Measurements from ENCODE around the gene SLC6A7.
A peak's percentile ranks its signal among the peaks of the same experiment; 100 is the strongest.

SLC6A7 gene

DNA sequence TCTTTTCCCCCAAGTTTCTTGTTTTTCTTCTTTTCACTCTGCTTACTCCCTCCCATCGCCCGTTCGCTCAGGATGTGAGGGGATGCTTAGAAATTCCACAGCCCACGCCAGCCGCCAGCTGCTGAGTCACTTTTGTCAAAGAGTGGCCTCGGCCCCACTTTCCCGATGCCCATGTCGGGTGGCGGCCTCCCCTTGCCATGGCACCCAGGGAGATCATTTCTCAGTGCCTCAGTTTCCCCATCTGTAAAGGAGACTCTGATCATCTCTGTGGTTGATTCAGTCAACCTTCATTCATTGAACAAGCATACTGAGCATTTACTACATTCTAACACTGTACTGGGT lies 33.9 kb upstream of the SLC6A7 start:
- no peak for DNase-seq

GRCh38 chr5:150156540-150156939 lies 33.3 kb upstream of the SLC6A7 start:
- no peak for DNase-seq

DNA sequence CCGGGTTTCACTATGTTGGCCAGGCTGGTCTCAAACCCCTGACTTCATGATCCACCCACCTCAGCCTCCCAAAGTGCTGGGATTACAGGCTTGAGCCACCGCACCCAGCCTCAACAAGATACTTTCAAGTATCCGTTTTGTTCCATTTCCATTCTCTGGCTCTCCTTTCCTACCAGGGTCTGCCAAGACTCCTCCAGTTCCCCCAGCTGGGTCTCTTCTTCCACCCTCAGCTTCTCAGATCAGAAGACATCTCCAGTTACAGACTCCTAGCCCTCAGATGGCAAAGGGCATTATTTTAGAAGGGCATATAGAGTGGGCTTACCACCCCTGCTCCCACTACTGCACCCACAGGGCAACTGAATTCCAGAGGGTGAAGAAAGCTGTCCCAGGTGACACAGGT lies 32.7 kb upstream of the SLC6A7 start:
- no peak for DNase-seq

- DNase-seq, result no peak
Measured at GRCh38 chr5:150158170-150158949, 31.5 kb upstream of the SLC6A7 start.

DNA sequence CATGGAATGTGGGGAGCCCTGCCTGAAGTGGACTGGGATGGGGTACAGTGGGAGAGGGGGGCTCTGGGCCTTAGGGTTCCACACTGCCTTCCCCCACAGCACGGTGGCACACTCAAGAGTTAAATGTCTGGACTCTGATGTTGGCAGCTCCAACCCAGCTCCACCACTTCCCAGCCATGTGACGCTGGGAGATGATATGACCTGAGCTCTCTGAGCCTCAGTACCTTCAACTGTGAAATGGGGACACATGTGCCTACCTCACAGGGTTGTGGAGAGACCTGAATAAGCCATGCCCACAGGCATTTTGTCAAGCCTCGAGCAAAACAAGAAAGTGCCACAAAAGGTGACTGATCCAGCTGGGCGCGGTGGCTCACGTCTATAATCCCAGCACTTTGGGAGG lies 30.8 kb upstream of the SLC6A7 start:
- no peak for DNase-seq

DNA sequence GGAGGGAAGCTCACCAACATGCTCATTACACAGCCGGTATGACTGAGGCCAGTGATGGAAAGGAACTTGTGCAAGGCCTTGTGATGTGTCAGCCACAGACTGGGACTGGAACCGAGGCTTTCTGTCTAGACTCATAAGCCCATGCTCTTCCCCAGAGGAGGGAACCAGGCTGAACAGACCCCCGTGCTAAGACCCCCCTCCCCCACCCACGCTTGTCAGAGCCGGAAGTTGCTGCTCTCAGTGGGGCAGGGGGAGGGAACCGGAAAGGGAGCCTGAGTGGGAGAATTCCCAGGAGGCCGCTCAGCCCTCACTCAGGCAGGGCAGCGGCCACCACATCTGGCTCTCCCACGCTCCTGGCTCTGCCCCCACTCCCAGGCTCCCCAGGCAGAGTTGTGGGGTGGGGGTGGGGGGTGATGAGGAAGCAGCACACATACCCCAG lies 30.1 kb upstream of the SLC6A7 start:
- peak; percentile 65 for DNase-seq

DNA sequence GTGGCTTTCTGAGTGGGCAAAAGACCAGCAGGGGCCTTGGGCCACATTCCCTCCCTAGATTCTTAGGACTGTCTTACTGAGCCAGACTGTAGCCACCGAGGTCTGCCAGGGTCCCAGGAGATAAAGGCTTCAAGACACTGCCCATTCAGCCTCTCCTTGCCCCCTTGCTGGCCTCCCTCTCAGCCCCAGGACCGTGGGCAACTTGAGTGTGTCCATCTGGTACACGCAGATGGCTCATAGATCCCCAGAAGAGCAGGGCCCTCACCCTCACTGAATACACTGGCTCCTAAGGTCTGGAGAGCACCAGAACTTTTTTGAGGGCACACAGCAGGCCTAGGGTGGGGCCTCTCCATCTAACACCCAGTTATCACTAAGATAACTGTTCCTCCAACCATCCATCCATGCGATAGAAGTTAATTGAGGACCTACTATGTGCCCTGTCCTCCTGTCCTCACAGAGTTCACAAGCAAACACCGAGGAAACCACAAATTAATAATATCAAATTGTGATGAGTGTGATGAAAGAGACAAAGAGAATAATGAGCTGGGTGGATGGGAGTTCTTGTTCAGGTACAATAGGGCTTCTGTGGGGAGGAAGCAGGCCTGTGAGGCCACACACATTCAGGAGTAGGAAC lies 29.3 kb upstream of the SLC6A7 start:
- no peak for DNase-seq

DNA sequence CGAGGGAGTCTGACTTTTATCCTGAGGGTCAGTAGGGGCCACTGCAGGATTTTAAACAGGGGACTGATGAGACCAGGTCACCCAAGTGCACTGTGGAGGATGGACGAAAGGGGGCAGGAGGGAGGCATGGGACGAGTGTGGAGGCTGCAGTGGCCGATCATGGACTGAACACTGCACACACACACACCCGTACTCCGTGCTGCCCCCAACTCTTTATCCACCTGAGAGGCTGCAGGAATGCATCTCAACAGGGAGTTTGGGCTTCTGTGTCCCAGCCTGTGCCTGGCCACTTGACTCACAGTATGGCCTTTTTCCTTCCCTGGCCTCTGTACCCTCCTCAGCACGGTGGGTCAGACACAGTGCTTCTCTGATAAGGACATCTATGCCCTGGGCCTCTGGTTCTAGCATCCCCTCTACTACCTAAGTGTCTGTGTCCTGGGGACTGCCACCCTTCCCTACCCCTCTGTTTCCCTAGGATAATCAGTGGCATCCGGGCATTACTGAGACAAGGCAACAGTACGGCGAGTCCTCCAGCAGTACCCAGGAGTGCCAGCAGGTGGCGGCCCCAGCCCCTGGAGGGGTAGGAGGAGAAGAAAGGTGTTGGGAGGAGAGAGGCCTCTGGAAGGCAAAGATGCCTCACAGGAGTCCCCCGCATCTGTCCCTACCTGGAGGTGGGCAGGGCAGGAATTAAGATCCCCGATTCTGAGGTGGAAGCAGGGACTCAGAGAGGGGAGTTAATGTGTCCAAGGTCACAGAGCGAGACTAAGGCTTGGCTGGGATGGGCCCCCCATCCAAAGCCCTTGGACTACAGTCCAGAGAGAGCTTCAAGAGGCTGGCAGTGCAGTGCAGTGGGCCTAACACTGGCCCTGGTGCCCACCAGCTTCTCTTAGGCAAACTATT lies 28.4 kb upstream of the SLC6A7 start:
- peak; percentile 83 for DNase-seq

DNA sequence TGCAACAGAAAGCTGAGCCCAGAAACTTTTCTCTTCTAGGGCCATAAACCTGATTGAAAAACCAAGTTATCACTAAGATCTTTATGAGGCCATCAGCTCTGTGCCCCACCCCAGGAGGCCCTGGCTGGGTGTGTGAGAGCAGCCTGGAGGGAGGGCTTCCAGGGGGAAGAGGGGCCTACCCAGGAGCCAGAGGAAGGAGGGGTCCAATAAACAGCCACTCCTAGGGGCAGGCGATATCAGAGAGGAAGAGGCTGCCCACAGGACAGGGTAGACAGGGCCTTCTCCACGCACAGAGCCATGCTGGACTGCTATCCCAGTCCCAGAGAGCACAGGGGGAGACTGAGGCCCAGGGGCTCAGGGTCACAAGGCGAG lies 27.7 kb upstream of the SLC6A7 start:
- DNase-seq, result no peak

DNA sequence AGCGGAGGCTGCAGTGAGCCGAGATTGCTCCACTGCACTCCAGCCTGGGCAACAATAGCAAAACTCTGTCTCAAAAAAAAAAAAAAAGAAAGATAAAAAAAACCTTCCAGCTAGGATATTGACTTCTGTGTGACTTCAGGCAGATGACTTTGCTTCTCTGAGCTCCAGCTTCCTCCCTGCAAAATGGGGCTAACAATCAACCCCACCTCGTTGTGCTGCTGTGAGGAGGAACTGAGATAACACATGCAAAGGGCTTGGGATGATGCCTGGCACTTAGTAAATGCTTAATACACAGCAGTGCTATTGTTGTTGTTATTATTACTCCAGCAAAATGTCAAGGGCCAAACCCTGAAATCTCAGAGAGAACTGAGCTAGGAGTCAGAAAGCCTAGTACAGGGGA lies 26.8 kb upstream of the SLC6A7 start:
- DNase-seq, result no peak

GRCh38 chr5:150163547-150164059 lies 26.3 kb upstream of the SLC6A7 start:
- DNase-seq, result no peak

- DNase-seq, result no peak
Measured at GRCh38 chr5:150164211-150164980, 25.5 kb upstream of the SLC6A7 start.

GRCh38 chr5:150166037-150166649 lies 23.7 kb upstream of the SLC6A7 start:
- no peak for DNase-seq

GRCh38 chr5:150166650-150167511 lies 23.0 kb upstream of the SLC6A7 start, which contains the start of gene CDX1:
Gene CDX1 (plus strand): TSS chr5:150166778. CDS start chr5:150166877, 99 bp downstream.
- no peak for DNase-seq

GRCh38 chr5:150167512-150167850 lies 22.4 kb upstream of the SLC6A7 start:
- no peak for DNase-seq

- DNase-seq, result no peak
Measured at GRCh38 chr5:150167908-150168307, 22.0 kb upstream of the SLC6A7 start.

DNA sequence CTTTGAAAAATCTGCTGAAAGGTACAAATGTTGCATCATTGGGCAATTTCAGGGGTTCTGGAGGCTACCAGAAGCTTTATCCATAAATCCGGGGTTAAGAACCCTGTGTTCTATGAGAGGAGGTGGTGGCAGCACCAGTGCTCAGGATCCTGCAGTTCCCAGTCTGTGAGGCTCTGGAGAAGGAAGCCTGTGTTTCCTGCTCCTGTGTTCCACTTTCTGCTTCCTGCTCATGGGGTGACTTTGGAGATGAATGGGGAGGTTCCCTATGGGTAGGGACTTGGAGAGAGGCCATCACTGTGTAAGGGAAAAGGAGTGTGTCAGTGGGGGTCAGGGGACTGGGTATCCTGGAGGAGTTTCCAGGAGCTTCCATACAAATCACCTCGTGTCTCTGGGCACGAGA lies 21.0 kb upstream of the SLC6A7 start:
- DNase-seq, result no peak

- no peak for DNase-seq
Measured at GRCh38 chr5:150172145-150172544, 17.7 kb upstream of the SLC6A7 start.

GRCh38 chr5:150172556-150172955 lies 17.3 kb upstream of the SLC6A7 start:
- DNase-seq, result no peak

DNA sequence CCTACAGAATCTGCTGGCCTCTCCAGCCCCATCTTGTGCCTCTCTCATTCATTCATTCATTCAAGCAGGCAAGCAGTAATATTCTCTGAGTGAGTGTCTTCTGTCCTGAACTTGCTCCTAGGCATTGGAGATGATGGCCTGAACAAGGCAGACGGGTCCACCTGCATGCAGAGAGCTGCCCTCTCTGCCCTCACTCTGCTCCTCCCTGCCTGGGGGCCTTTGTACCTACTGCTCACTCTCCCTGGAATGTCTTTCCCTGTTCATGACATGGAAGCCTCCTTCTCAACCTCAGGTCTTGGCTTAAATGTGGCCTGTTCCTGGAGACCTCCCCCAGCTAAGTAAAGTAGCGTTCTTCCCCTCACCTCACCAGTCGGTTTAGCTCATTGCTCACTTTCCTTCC lies 16.7 kb upstream of the SLC6A7 start:
- DNase-seq, result no peak

DNA sequence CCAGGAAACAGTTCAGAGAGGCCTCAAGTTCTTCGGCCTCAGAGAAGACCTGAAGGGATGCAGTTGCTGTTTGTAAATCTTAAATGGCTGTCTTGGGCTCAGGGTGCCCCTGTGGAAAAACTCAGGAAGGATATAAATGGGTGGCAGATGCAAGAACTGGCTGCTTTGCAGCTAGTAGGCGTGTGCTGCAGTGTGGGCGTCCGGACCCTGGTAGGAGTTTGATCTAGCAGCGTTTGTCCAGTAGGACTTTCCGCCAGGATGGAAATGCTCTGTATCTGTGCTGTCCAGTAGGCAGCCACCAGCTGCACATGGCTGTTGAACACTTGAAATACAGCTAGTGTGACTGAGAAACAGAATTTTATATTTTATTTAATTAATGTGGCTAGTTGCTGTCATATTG lies 15.6 kb upstream of the SLC6A7 start:
- DNase-seq, result no peak

All from suppressor macrophage treated with lipopolysaccharide for 4 hours (primary cell).